Measurements from ENCODE around the gene NAT8.
"Not testable (repeated sequence)": the region's sequence is repeated elsewhere in the genome, so short reads cannot be mapped to it uniquely, and the experiment has no call there.

Gene NAT8

GRCh38 chr2:73630662-73631266, 11.5 kb downstream of the NAT8 start:
- DNase-seq = peak; percentile 12

GRCh38 chr2:73628493-73628892, 13.7 kb downstream of the NAT8 start:
- not testable (repeated sequence) for DNase-seq

GRCh38 chr2:73626237-73626636, 16.0 kb downstream of the NAT8 start:
- not testable (repeated sequence) for DNase-seq

DNA sequence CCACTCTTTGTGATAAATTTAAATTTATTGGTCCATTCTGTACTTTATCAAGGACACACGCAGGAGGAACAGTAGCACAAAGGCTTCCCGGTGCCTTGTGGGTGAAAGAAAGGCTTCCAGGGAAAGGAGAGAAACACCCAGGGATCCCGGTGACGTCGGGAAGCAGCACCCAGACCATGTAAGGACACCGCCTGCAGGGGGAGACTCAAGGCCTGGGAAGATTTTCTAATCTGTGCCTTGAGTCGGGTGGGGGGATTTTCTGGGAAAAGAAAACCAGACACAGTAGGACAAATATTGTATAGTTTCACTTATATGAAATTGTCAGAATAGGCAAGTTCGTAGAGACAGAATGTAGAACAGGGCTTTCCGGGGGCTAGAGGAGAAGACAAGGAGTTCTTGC, 17.6 kb downstream of the NAT8 start:
- not testable (repeated sequence) for DNase-seq

DNA sequence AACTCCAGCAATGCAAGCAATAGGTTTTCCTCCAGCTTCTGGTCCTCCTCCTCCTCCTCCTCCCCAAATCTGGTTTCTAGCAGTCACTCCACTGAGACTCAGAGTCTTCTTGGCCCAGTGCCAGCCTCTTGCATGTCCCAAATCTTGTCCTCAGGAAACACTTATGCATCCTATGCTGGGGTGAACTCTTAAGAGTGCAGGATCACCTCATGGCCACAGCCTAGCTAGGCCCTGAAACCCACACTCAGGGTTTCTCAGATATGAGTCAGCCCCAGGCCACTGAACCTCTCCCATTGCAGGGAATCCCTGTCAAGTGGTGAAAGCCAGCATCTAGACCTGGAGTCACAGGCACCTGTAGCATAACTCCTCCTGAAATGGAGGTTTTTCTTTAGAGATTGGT, 18.2 kb downstream of the NAT8 start:
- DNase-seq = not testable (repeated sequence)

GRCh38 chr2:73619925-73620324, 22.3 kb downstream of the NAT8 start:
- DNase-seq = not testable (repeated sequence)

DNA sequence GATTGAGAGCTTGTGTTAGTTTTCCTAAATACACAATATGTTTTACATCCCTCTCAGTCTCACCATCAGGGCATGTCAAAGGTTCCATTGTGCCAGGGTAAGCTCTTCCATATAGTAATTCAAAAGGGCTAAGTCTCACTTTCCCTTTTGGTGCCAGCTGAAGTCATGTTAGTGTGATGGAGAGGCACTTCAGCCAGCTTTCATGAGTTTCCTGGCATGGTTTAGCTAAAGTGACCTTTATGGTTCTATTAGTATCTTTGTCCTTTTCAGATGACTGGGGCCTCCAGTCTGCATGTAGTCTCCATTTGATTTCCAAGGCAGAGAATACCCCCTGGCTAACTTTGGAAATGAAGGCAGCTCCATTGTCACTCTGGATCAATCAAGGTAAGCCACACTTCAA, 27.2 kb downstream of the NAT8 start:
- no peak for DNase-seq

GRCh38 chr2:73614105-73614504, 28.1 kb downstream of the NAT8 start:
- peak; percentile 51 for DNase-seq

DNA sequence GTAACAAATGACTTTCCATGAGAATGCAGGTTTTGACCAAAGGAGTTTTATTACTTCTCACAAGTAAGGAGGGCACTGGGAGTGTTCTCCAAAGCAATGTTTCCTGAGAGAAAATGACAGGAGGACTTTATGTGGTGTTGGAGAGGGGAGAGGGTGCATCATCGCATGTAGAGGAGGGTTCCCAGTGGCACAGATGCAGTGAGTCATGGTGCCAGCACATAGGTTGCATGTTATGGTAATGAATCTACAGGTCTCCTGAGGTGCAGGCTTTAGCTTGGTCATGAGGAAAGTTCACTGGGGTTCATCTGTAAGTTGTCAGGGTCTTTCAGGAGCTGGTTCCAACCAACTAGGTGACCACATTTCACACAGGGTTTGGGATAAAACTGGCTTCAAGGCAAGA, 30.4 kb downstream of the NAT8 start:
- no peak for DNase-seq

- DNase-seq = no peak
Observed at GRCh38 chr2:73611193-73611592, 31.0 kb downstream of the NAT8 start.

- no peak for DNase-seq
Observed at GRCh38 chr2:73610111-73610510, 32.1 kb downstream of the NAT8 start.

GRCh38 chr2:73604589-73604988, 37.6 kb downstream of the NAT8 start:
- not testable (repeated sequence) for DNase-seq

GRCh38 chr2:73603099-73603588, 39.1 kb downstream of the NAT8 start:
- DNase-seq = peak; percentile 54

DNA sequence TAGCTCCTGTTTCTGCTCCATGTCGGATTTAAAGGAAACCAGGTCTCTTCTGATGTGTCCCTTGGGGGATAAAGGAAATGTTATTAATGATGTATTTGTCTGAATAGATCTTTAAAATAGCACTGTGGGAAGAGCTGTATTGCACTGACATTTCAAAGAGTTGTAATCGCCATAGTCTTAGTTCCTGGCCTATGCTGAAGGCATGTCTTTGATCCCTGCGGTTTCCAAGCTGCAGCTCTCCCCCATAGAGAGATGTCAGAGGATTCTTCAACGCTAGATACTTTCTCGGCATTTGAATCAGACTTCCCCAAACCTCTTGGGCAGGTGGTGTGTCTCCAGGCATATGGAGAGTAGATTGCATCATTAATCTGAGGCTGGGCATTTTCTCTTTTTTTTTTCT, 40.4 kb downstream of the NAT8 start:
- no peak for DNase-seq

DNA sequence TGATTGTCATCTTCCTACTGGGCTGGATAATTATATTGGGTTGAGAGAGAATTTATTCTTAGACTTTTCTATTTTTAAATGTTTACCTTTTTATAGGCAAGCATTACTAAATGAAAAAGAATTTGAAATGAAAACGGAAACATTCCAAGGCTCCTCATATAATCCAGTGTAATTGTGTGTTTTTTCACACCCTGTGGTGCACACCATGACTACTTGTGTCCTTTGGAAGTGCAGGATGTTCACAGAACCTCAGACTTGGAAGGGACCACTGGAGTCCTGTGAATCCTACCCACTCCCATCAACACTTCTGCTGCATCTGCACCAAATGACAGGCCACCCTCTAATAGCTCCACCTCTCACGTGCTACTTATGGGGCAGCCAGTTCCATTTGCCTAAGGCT, 48.0 kb downstream of the NAT8 start:
- DNase-seq = no peak

DNA sequence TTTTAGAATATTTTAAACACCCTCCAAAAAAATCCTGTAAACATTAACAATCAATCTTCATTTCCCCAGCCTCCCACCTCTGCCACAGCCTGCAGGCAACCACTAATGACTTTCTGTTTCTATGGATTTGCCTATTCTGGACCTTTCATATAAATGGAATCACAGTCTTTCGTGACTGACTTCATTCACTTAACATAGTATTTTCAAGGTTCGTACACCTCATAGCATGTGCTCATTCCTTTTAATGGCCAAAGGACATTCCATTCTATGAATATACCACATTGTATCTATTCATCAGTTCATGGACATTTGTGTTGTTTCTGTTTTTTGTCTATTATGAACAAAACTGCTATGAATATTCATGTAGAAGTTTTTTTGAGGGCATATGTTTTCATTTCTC, 48.5 kb downstream of the NAT8 start:
- DNase-seq = no peak

Data from activated CD4-positive, alpha-beta T cell treated with anti-CD3 and anti-CD28 coated beads, Interleukin-2, amount 50 U/mL, for 16 hours (primary cell).